T-helper 17 cell (primary cell): ENCODE results near the gene SLCO4A1. TPM values are rescaled to one million over a fixed set of nuclear protein-coding genes. Genes with fewer than 3 reads are reported as not detected.
A peak's percentile ranks its signal among the peaks of the same experiment; 100 is the strongest.
"Not testable (repeated sequence)": the region's sequence is repeated elsewhere in the genome, so short reads cannot be mapped to it uniquely, and the experiment has no call there.

ENCODE experiments used
- ATAC-seq: fragments of 150-1000 bp; cut with Tn5 transposase; 2 replicates; pipeline ENCODE4 v1.10.0; 2021; ENCODE audit warnings: mild to moderate bottlenecking, moderate library complexity
- DNase-seq, 3 donors: peaks; one replicate each; pipeline versions ENCODE4 v3.0.0 to v3.0.0-alpha.2; 2020 to 2021
- H3K9me3 ChIP-seq: one replicate; pipeline ENCODE4 v1.7.0; 2013; ENCODE audit warnings: low read length, mild to moderate bottlenecking; ENCODE audit not compliant: control insufficient read depth, poor library complexity, severe bottlenecking
- H3K27ac Mint-ChIP-seq: one replicate; pipeline ENCODE4 v1.8.0; 2022; ENCODE audit warnings: mild to moderate bottlenecking, moderate library complexity, mixed read lengths
- H3K27me3 Mint-ChIP-seq: one replicate; pipeline ENCODE4 v1.8.0; 2022; ENCODE audit warnings: mixed read lengths
- H3K36me3 Mint-ChIP-seq: one replicate; pipeline ENCODE4 v1.8.0; 2022; ENCODE audit warnings: low read depth, mixed read lengths
- H3K4me1 Mint-ChIP-seq: one replicate; pipeline ENCODE4 v1.8.0; 2022; ENCODE audit warnings: mild to moderate bottlenecking, mixed read lengths
- H3K4me3 Mint-ChIP-seq: one replicate; pipeline ENCODE4 v1.8.0; 2022; ENCODE audit warnings: mild to moderate bottlenecking, moderate library complexity, mixed read lengths
- total RNA-seq, 4 donors: library from RNA in 2 of 4; stranded (reverse) in 2 of 4; gene quantifications; one replicate each; pipeline ENCODE4 v1.2.3 and lab custom pipeline; 2022 to 2026

The SLCO4A1 gene
- total RNA-seq, 2 donors from 2014 or later = 1.9 TPM

- H3K27ac Mint-ChIP-seq = no peak overlapping the region
- no peaks in the 10 kb centered on the region for H3K36me3 Mint-ChIP-seq
- peaks cover 15% of the 10 kb centered on the region for H3K4me1 Mint-ChIP-seq
- H3K9me3 ChIP-seq = no peaks in the 10 kb centered on the region
- no peaks in the 10 kb centered on the region for H3K27me3 Mint-ChIP-seq
- ATAC-seq = no peak
- H3K4me3 Mint-ChIP-seq = no peak overlapping the region
- DNase-seq = no peak
Observed at GRCh38 chr20:62622178-62622876, 20.0 kb upstream of the SLCO4A1 start.

GRCh38 chr20:62622877-62623487, 19.3 kb upstream of the SLCO4A1 start:
- H3K9me3 ChIP-seq = no peaks in the 10 kb centered on the region
- no peaks in the 10 kb centered on the region for H3K27me3 Mint-ChIP-seq
- DNase-seq (no peak), ATAC-seq (no peak)
- H3K36me3 Mint-ChIP-seq = no peaks in the 10 kb centered on the region
- peak overlapping the region; percentile 80 for H3K4me3 Mint-ChIP-seq
- H3K27ac Mint-ChIP-seq = peak overlapping the region; percentile 77
- H3K4me1 Mint-ChIP-seq = peaks cover 14% of the 10 kb centered on the region

- Mint-ChIP-seq H3K27me3 (no peaks in the 10 kb centered on the region), H3K36me3 (no peaks in the 10 kb centered on the region), H3K4me3 (peak overlapping the region; percentile 80), H3K27ac (peak overlapping the region; percentile 77), H3K4me1 (peaks cover 10% of the 10 kb centered on the region)
- ATAC-seq = peak; percentile 94
- H3K9me3 ChIP-seq = no peaks in the 10 kb centered on the region
- peak; percentile 60 to 71 (median 70) for DNase-seq
Observed at GRCh38 chr20:62623488-62624324, 18.6 kb upstream of the SLCO4A1 start.

- Mint-ChIP-seq H3K27me3 (no peaks in the 10 kb centered on the region), H3K4me3 (no peak overlapping the region), H3K27ac (peak overlapping the region; percentile 77), H3K36me3 (no peaks in the 10 kb centered on the region), H3K4me1 (peaks cover 10% of the 10 kb centered on the region)
- H3K9me3 ChIP-seq = no peaks in the 10 kb centered on the region
- ATAC-seq = peak; percentile 41
- DNase-seq = no peak
Observed at GRCh38 chr20:62624325-62624690, 18.0 kb upstream of the SLCO4A1 start.

GRCh38 chr20:62624719-62625453, 17.4 kb upstream of the SLCO4A1 start:
- no peak overlapping the region for H3K4me3 Mint-ChIP-seq
- no peak for ATAC-seq
- no peaks in the 10 kb centered on the region for H3K9me3 ChIP-seq
- no peak overlapping the region for H3K27ac Mint-ChIP-seq
- DNase-seq = no peak
- H3K27me3 Mint-ChIP-seq = no peaks in the 10 kb centered on the region
- no peaks in the 10 kb centered on the region for H3K36me3 Mint-ChIP-seq
- peaks cover 10% of the 10 kb centered on the region for H3K4me1 Mint-ChIP-seq

GRCh38 chr20:62625516-62625915, 16.8 kb upstream of the SLCO4A1 start:
- ATAC-seq (no peak), DNase-seq (no peak)
- Mint-ChIP-seq H3K27me3 (no peaks in the 10 kb centered on the region), H3K4me3 (no peak overlapping the region), H3K4me1 (peaks cover 10% of the 10 kb centered on the region), H3K36me3 (no peaks in the 10 kb centered on the region), H3K27ac (no peak overlapping the region)
- H3K9me3 ChIP-seq = no peaks in the 10 kb centered on the region

GRCh38 chr20:62625921-62626547, 16.3 kb upstream of the SLCO4A1 start:
- DNase-seq (no peak), ATAC-seq (no peak)
- no peak overlapping the region for H3K27ac Mint-ChIP-seq
- H3K4me3 Mint-ChIP-seq = no peak overlapping the region
- no peaks in the 10 kb centered on the region for H3K9me3 ChIP-seq
- no peaks in the 10 kb centered on the region for H3K36me3 Mint-ChIP-seq
- H3K27me3 Mint-ChIP-seq = no peaks in the 10 kb centered on the region
- H3K4me1 Mint-ChIP-seq = peaks cover 10% of the 10 kb centered on the region

- H3K4me1 Mint-ChIP-seq, H3K27me3 Mint-ChIP-seq, DNase-seq, H3K9me3 ChIP-seq, ATAC-seq, H3K36me3 Mint-ChIP-seq, H3K27ac Mint-ChIP-seq, H3K4me3 Mint-ChIP-seq: not testable (repeated sequence)
Observed at GRCh38 chr20:62627425-62627824, 14.9 kb upstream of the SLCO4A1 start.

GRCh38 chr20:62627901-62628612, 14.2 kb upstream of the SLCO4A1 start:
- H3K27me3 Mint-ChIP-seq = peaks cover 14% of the 10 kb centered on the region
- no peak for ATAC-seq
- H3K4me3 Mint-ChIP-seq = no peak overlapping the region
- H3K9me3 ChIP-seq = no peaks in the 10 kb centered on the region
- H3K36me3 Mint-ChIP-seq = peaks cover 2% of the 10 kb centered on the region
- no peak overlapping the region for H3K27ac Mint-ChIP-seq
- peaks cover 10% of the 10 kb centered on the region for H3K4me1 Mint-ChIP-seq
- DNase-seq = no peak

- Mint-ChIP-seq H3K4me1 (peaks cover 6% of the 10 kb centered on the region), H3K4me3 (no peak overlapping the region), H3K27me3 (peaks cover 15% of the 10 kb centered on the region), H3K27ac (no peak overlapping the region), H3K36me3 (peaks cover 2% of the 10 kb centered on the region)
- ATAC-seq = no peak
- DNase-seq = no peak
- H3K9me3 ChIP-seq = no peaks in the 10 kb centered on the region
Observed at GRCh38 chr20:62628691-62629090, 13.6 kb upstream of the SLCO4A1 start.

GRCh38 chr20:62629864-62630470, 12.3 kb upstream of the SLCO4A1 start:
- peaks cover 2% of the 10 kb centered on the region for H3K36me3 Mint-ChIP-seq
- H3K4me3 Mint-ChIP-seq = no peak overlapping the region
- no peak overlapping the region for H3K27ac Mint-ChIP-seq
- ATAC-seq (no peak), DNase-seq (no peak)
- H3K27me3 Mint-ChIP-seq = peaks cover 15% of the 10 kb centered on the region
- H3K4me1 Mint-ChIP-seq = peaks cover 4% of the 10 kb centered on the region
- no peaks in the 10 kb centered on the region for H3K9me3 ChIP-seq
